GM21825 (cell line): Measurements from ENCODE around the gene TXNDC17.
"Not testable (repeated sequence)": the region's sequence is repeated elsewhere in the genome, so short reads cannot be mapped to it uniquely, and the experiment has no call there.

Experiments used
- ATAC-seq: cut with Tn5 transposase; IDR thresholded peaks from one replicate; pipeline ENCODE4 v1.9.1; 2021; ENCODE audit warnings: mild to moderate bottlenecking, moderate library complexity; ENCODE audit not compliant: unreplicated experiment

TXNDC17 gene

DNA sequence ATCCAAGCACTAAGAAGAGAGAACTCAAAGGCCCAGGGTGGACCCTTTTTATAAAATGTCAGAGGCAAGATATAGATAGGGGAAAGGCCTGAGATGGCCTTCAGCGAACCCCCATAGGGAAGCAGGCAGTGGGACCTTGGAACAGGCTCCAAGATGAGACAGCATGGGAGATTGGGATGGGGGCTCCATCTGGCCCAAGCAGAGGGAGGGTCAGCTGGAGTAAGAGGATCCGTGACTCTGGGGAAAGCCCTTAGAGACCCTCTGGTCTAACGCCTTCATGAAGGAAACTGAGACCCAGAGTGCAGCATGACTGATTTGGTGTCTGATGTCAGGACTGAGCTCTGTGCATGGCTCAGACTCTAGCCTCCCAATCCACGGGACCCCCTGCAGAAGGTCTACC lies 41.5 kb downstream of the TXNDC17 start:
- ATAC-seq, result no peak

DNA sequence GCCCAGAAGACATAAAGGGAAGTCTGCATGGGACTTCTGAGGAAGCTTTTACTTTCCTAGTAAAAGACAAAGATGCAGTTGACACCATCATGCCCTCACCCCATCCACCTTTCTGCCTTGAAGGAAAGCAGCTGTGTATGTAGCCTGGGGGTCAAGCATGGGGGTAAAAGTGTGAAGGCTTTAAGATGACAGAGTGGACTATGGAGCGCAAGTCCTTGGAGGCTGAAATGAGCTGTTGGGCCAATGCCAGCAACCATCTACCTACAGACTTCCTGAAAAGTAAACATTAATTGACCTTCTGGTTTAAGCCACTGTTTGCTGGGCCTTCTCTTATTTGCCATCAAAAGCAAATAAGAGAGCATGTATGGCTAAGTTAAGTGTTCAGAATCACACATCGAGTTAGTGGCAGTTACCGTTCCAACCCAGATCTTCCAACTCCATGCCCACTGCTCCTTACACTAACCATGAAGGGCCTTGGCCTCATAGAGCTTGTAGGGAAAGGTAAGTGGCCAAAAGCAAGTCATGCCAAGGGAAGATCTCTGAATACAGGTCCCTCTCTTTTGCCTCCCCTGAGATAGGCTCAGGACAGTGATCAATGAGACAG lies 42.3 kb downstream of the TXNDC17 start:
- ATAC-seq, result no peak

DNA sequence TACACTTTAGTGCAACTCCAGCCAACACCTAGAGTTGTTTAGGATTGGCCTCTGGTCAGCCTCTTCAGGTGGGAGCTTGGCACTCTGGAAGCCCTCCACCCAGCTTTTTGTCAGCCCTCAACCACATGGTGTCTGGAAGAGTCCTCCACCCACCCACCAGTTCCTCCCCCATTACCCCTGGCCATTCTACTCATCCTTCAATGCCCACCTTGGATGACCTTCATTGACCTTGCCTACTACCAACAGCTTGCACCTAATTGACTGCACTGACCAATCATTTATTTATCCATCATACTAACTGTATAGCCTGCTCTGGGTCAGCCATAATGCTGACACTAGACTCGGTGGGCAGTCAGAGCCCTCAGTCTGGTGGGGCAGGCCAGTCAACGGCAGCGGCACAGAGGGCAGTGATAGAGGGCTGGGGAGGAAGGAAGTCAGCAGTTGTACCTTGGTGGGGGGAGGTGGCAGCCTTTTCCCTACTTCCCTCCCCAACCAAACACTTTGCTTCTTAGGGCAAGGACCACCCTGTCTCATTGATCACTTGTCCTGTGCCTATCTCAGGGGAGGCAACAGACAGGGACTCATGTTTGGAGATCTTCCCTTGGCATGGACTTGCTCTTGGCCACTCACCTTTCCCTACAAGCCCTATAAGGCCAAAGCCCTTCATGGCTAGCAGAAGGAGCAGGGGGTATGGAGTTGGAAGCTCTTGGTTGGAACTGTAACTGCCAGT lies 43.0 kb downstream of the TXNDC17 start:
- no peak for ATAC-seq

- ATAC-seq, result no peak
Measured at GRCh38 chr17:6684460-6684783, 43.6 kb downstream of the TXNDC17 start.

DNA sequence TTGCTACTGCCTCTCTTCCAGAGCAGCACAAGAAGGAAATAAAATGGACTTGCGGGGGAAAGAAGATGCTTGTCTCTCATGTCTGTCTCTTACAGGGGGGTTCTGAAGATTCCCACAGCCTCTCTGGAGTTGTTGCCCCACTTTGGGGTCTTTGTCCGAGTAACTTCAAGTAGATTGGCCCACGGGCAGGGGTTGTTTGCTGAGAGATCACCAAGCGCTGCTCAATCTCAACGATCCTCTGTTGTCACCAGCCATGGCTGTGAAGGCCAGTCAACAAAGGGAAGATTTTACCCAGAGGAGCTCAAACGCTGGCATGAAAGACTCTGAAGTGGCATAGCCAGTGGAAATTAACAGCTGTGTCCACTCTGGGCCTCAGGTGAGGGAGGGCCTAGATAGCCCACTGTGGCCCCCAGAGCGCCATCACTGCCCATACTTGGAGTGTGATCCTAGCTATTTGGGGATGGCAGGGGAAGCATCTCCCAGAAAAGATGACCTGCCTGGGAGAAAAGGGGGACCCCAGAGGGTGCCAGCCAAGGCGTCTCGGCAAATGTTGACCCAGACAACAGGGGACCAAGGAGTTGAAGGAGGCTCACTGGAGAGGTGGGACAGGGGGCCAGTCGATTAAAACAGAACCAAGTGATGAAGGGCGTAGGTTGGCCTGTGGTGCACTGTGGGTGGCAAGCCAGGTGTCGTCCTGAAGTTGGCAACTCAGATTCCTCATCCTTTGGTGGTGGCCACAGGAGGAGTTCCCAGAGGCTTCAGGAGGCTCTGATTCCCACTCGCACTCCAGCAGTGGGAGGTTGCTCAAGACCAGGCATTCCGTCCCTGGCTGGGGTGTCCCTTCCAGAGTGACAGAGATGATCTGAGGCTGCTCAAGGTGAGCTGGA lies 44.3 kb downstream of the TXNDC17 start:
- ATAC-seq, result no peak

DNA sequence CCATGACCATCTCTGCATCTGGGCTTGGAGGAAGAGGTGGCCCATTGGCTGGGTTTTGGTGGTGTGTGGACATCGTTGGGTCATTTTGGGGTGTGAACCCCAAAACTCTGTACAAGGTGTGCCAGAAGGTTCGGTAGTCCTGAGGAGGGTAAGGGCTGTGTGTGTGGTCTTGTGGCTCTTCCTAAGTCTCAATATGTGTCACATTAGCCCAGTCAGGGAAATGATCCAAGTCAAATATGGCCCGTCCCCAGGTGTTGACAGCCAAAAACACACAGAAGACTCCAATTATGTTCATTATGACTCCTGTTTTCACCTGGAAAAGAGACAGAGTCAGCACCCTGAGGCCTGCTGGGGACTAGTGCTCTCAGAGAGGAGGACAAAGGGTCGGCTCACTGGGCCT lies 45.2 kb downstream of the TXNDC17 start:
- ATAC-seq, result no peak

- no peak for ATAC-seq
Measured at GRCh38 chr17:6688944-6689343, 48.1 kb downstream of the TXNDC17 start.

DNA sequence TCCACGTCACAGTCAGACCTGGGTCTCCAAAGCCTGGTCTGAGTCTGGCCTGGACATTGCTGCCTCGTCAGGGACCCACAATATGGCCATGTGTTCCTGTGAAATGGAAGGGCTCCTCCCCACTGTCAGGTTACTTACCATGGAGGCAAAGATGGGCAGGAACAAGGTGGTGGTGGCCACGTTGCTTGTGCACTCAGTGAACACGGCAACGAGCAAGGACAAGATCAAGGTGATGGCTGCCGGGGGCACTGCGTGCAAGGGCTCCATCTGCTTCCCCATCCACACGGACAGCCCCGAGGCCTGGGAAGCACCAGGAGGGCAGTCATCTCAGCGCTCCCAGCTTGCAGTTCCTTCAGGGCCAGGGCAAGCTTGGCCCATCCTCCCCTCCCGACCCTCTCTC lies 49.8 kb downstream of the TXNDC17 start:
- ATAC-seq, result no peak

DNA sequence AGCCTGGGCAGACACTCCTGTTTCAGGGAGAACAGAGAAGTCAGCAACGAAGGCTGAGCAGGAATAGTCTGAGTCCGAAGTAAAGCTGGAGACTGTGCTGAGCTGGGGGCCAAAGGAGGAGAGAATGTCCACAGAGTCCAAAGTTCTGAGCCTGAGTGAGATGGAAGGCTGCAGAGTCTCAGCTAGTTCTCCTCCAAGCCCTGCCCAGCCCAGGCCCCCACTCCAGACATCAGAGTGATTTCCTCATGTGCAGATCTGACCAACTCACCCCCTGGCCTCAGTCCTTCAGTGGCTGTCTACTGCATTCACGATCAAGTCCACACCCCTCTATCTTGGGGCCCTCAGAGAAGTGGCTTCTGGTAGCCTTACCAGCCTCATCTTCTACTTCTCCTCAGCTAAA lies 50.7 kb downstream of the TXNDC17 start:
- ATAC-seq, result no peak

DNA sequence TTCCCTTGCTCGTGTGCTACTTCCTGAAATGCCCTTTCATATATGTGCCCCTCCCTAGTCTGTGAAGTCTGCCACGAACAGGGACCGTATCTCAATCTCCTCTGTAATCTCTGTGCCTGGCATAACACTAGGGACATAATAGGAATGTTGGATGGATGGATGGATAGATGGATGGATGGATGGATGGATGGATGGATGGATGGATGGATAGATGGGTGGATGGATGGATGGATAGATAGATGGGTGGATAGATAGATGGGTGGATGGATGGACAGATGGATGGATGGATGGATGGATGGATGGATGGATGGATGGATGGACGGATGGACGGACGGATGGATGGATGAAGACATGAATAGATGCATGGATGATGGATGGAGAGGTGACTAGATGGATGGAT lies 51.1 kb downstream of the TXNDC17 start:
- ATAC-seq, result not testable (repeated sequence)
